ENCODE measurements around the gene SNX7.
A peak's percentile ranks its signal among the peaks of the same experiment; 100 is the strongest.

DNA sequence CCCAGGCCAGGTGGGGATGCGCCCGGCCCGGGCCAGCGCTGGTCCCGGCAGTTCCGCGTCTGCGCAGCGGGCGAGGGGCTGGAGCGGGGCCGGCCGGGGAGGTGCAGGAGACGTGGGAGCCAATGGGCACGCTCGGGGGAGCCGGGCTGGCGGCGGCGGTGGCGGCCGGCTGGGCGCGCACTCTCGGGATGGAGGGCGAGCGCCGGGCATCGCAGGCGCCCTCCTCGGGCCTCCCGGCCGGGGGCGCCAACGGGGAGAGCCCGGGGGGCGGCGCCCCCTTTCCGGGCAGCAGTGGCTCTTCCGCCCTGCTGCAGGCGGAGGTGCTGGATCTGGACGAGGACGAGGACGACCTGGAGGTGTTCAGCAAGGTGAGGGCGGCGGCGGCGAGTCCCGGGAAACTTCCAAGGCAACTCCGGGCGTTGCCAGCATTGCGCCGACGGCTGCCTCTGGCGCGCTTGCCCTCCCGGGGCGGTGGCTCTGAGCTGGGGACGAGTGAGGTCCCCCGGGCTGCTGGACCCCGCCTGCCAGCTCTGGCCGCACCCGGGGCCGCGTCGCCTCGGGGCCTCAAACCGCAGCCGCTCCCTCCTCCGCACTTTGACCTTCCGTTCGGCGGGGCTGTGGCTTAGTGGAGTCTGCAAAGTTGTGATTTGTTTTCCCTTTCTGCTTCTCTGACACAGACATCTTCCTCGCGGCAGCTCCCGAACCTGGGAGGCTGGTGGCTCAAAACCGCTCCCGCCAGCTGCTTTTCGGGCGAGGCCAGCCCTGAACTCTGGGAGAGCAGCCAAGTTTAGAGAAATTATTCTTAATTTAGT is at the start of gene SNX7:
- TF ChIP-seq, protein P1, sequence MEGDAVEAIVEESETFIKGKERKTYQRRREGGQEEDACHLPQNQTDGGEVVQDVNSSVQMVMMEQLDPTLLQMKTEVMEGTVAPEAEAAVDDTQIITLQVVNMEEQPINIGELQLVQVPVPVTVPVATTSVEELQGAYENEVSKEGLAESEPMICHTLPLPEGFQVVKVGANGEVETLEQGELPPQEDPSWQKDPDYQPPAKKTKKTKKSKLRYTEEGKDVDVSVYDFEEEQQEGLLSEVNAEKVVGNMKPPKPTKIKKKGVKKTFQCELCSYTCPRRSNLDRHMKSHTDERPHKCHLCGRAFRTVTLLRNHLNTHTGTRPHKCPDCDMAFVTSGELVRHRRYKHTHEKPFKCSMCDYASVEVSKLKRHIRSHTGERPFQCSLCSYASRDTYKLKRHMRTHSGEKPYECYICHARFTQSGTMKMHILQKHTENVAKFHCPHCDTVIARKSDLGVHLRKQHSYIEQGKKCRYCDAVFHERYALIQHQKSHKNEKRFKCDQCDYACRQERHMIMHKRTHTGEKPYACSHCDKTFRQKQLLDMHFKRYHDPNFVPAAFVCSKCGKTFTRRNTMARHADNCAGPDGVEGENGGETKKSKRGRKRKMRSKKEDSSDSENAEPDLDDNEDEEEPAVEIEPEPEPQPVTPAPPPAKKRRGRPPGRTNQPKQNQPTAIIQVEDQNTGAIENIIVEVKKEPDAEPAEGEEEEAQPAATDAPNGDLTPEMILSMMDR (IDR thresholded peaks at IDR 0.05) = peak in 1 of 2 donors; percentile 25
- TF ChIP-seq POLR2A (IDR thresholded peaks at IDR 0.05) = peak in 1 of 2 donors; percentile 49
